Measurements from ENCODE around the gene TXNDC15. TPM values are rescaled to one million over a fixed set of nuclear protein-coding genes. Genes with fewer than 3 reads are reported as not detected.

The TXNDC15 gene, protein sequence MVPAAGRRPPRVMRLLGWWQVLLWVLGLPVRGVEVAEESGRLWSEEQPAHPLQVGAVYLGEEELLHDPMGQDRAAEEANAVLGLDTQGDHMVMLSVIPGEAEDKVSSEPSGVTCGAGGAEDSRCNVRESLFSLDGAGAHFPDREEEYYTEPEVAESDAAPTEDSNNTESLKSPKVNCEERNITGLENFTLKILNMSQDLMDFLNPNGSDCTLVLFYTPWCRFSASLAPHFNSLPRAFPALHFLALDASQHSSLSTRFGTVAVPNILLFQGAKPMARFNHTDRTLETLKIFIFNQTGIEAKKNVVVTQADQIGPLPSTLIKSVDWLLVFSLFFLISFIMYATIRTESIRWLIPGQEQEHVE
- 49.5 TPM for total RNA-seq
- long read RNA-seq, transcript TXNDC15-201 (5 exons, 3,548 nt): major isoform, 23 of 32 reads
- long read RNA-seq, partial matches to known transcripts: 4 of 32 reads
- long read RNA-seq, other reads (novel, unspliced or antisense): 5 of 32 reads

DNA sequence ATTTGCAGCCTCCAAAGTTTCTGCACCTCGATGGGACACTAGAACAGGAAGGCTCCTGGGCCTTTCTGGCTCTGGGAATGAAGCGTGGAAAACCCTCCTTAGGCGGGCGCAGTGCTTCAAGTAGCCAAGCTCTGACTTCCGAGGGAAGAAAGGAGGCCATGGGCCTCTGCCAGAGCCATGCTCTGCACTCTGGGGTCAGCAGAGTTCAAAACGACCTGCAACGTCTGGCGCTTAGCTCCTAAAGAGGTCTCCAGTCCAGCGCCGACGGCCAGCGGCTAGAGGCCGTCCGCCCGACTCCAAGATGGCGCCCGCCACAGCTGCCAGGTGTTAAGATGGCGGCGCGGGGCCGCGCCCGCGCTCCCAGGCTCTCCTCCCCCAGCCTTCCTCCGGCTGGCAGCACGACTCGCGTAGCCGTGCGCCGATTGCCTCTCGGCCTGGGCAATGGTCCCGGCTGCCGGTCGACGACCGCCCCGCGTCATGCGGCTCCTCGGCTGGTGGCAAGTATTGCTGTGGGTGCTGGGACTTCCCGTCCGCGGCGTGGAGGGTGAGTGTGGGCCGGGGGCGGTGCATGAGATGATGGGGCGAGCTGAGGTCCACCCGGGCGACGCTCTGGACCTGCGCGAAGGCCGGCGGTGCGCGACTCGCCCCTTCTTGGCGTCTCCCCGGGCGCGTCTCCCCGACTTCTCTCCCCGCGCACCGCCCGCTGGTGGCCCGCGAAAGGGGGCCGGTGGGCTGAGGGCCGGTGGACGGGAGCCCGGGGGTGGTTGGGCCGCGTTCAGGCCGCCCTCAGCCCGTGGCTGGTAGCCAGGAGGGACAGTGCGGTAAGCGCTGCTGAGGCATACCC is at the start of gene TXNDC15:
TSS of gene TXNDC15 (plus strand) at position 385 of the 844 bp plus-strand sequence. CDS start at position 442, 57 bp downstream.
- H3K27ac ChIP-seq (replicated peaks): peak within 1 kb of the TSS; percentile 99
- no peaks in the 10 kb centered on the region for H3K36me3 ChIP-seq
- TF ChIP-seq, protein P1, sequence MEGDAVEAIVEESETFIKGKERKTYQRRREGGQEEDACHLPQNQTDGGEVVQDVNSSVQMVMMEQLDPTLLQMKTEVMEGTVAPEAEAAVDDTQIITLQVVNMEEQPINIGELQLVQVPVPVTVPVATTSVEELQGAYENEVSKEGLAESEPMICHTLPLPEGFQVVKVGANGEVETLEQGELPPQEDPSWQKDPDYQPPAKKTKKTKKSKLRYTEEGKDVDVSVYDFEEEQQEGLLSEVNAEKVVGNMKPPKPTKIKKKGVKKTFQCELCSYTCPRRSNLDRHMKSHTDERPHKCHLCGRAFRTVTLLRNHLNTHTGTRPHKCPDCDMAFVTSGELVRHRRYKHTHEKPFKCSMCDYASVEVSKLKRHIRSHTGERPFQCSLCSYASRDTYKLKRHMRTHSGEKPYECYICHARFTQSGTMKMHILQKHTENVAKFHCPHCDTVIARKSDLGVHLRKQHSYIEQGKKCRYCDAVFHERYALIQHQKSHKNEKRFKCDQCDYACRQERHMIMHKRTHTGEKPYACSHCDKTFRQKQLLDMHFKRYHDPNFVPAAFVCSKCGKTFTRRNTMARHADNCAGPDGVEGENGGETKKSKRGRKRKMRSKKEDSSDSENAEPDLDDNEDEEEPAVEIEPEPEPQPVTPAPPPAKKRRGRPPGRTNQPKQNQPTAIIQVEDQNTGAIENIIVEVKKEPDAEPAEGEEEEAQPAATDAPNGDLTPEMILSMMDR (IDR thresholded peaks at IDR 0.05; ENCODE audit: borderline replicate concordance): no peak
- peak within 1 kb of the TSS; percentile 97 for H3K4me3 ChIP-seq
- peak; percentile 91 for DNase-seq
- H3K27me3 ChIP-seq (ENCODE audit: low read depth): no peaks in the 10 kb centered on the region
- peaks cover 47% of the 10 kb centered on the region for H3K4me1 ChIP-seq
- H3K9me3 ChIP-seq (replicated peaks): no peaks in the 10 kb centered on the region
- intact Hi-C loops (cut with micrococcal nuclease): no loop called here

DNA sequence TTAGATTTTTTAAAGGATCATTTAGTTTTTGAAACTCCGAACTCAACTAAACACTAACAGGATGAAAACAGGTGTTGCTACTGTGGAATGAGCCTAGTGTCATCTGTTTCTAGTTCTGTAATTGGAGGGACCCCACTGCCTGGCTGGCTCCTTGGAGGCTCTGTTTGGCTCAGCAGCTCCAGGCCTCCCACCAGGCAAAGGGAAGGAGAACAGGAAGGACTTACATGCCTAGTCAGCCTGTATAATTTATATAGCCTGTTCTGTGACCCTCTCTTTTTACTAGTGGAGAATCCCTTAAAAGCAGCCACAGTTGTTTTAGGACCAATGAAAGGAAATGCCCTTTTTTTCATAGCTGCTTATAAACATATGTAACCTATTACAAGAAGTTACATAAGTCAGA is 49.5 kb upstream of the TXNDC15 start:
- intact Hi-C loops (cut with micrococcal nuclease): no loop called here
- no peaks in the 10 kb centered on the region for H3K27me3 ChIP-seq (ENCODE audit: low read depth)
- H3K27ac ChIP-seq (replicated peaks): no peak overlapping the region
- no peak for DNase-seq
- TF ChIP-seq, protein P1 (IDR thresholded peaks at IDR 0.05; ENCODE audit: borderline replicate concordance): no peak
- H3K36me3 ChIP-seq: peaks cover 95% of the 10 kb centered on the region
- no peaks in the 10 kb centered on the region for H3K4me1 ChIP-seq
- no peaks in the 10 kb centered on the region for H3K9me3 ChIP-seq (replicated peaks)
- H3K4me3 ChIP-seq: no peak overlapping the region

DNA sequence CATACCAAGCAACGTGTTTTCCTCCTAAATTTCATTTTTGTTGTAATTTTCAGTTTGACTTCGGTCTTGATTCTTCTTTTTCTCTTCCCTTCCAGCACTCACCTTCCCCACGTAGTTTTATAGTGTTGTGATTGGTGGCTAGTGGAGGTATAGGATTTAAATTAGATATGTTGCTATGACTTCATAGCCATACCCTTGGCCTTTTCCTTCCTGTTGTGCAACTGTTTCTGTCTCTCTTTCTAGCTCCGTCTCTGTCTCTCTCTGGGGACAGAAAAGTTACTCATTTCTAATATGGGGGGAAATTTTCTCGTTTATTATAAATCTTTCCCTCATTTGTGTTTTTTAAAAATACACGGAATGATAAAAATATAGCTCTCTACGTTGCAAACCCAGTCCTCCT is 49.0 kb upstream of the TXNDC15 start:
- TF ChIP-seq, protein P1 (IDR thresholded peaks at IDR 0.05; ENCODE audit: borderline replicate concordance): no peak
- intact Hi-C loops (cut with micrococcal nuclease): no loop called here
- Histone ChIP-seq H3K4me3 (no peak overlapping the region), H3K9me3 (replicated peaks) (no peaks in the 10 kb centered on the region), H3K27ac (replicated peaks) (no peak overlapping the region), H3K27me3 (ENCODE audit: low read depth) (no peaks in the 10 kb centered on the region), H3K4me1 (no peaks in the 10 kb centered on the region), H3K36me3 (peaks cover 92% of the 10 kb centered on the region)
- DNase-seq: no peak

DNA sequence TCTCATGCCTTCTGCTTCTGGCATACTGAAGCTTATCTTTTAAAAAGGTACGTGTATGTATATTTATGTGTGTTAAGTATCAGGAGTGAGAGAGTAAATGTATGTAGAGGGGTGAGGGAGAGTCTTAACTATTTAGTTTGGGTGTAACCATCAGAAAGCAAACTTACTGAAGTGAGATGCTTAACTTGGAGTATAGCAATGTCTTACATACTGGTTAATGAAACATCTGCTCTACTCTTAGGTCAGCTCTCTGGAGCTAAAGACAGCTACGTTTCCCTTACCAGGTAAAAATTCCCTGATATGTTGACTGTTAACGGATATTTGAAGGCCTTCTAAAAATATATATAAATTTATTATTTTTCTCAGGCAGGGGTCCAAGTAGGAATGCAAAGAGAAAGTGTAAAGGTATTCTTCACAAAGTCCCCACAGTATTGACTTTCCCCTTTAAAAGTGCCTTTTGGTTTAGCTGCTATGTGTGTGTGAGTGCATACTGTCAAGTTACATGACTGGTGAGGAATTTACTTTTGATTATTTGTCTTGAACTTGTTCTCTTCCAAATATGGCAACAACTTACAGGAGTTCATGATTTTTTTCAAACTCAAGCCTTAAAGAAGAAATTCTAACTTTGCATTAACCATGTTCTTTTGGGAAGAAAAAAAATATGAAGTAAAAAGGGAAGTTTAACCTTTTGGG is 40.7 kb upstream of the TXNDC15 start:
- TF ChIP-seq, protein P1 (IDR thresholded peaks at IDR 0.05; ENCODE audit: borderline replicate concordance): no peak
- Histone ChIP-seq H3K9me3 (replicated peaks) (no peaks in the 10 kb centered on the region), H3K27me3 (ENCODE audit: low read depth) (no peaks in the 10 kb centered on the region), H3K27ac (replicated peaks) (no peak overlapping the region), H3K4me1 (peaks cover 15% of the 10 kb centered on the region), H3K4me3 (no peak overlapping the region), H3K36me3 (peaks cover 46% of the 10 kb centered on the region)
- intact Hi-C loops (cut with micrococcal nuclease): no loop called here
- DNase-seq: no peak

DNA sequence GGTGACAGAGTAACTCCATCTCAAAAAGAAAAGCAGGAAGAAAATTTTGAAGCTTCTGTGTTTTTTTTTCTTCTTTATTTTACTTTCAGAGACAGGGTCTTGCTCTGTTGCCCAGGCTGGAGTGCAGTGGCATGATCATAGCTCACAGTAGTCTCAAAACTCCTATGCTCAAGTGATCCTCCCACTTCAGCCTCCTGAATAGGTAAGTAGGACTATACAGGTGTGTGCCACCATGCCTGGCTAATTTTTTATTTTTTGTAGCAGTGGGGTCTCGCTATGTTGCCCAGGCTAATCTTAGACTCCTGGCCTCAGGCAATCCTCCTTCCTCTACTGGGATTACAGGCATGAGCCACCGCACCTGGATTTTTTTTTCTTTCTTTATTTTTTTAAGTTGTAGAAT is 38.5 kb upstream of the TXNDC15 start:
- peaks cover 42% of the 10 kb centered on the region for H3K36me3 ChIP-seq
- no peak overlapping the region for H3K27ac ChIP-seq (replicated peaks)
- no peaks in the 10 kb centered on the region for H3K27me3 ChIP-seq (ENCODE audit: low read depth)
- no peaks in the 10 kb centered on the region for H3K9me3 ChIP-seq (replicated peaks)
- H3K4me1 ChIP-seq: peaks cover 16% of the 10 kb centered on the region
- TF ChIP-seq, protein P1 (IDR thresholded peaks at IDR 0.05; ENCODE audit: borderline replicate concordance): no peak
- no peak for DNase-seq
- intact Hi-C loops (cut with micrococcal nuclease): no loop called here
- H3K4me3 ChIP-seq: no peak overlapping the region

All from left ventricle myocardium inferior (tissue), 1 donor.